GM21367 (cell line): ENCODE data around the gene PARD3.
"Not testable (repeated sequence)": the region's sequence is repeated elsewhere in the genome, so short reads cannot be mapped to it uniquely, and the experiment has no call there.

Source experiments
- ATAC-seq: cut with Tn5 transposase; IDR thresholded peaks from one replicate; pipeline ENCODE4 v1.9.1; 2021; ENCODE audit not compliant: unreplicated experiment

Gene PARD3

GRCh38 chr10:34800624-34801023, 14.5 kb downstream of the PARD3 start:
- ATAC-seq = no peak

- no peak for ATAC-seq
Observed at GRCh38 chr10:34798654-34799053, 16.4 kb downstream of the PARD3 start.

GRCh38 chr10:34797155-34797554, 17.9 kb downstream of the PARD3 start:
- ATAC-seq = no peak

GRCh38 chr10:34796133-34796532, 19.0 kb downstream of the PARD3 start:
- no peak for ATAC-seq

GRCh38 chr10:34795334-34795733, 19.8 kb downstream of the PARD3 start:
- no peak for ATAC-seq

- ATAC-seq = no peak
Observed at GRCh38 chr10:34794835-34795234, 20.3 kb downstream of the PARD3 start.

GRCh38 chr10:34793581-34793980, 21.5 kb downstream of the PARD3 start:
- ATAC-seq = not testable (repeated sequence)

DNA sequence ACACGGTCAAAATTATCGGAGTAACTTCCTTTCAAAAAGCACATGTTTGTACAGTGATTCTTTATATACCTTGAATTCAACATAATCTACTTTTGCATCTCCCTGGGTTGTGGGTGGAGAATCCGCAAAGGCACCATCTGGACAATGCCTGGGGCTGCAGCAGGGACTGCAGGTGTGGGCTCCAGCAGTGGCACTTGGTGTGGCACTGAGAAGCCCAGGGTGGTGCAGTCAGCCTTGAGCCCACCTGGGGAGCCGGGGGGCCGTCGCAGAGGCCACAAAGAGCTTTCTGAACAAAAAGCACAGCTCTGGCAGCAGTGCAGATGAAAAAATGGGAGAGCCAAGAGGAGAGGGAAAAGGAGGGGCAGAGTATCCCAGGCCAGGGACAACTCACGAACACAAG, 22.2 kb downstream of the PARD3 start:
- no peak for ATAC-seq

- no peak for ATAC-seq
Observed at GRCh38 chr10:34791947-34792346, 23.1 kb downstream of the PARD3 start.

- no peak for ATAC-seq
Observed at GRCh38 chr10:34791228-34791627, 23.9 kb downstream of the PARD3 start.

GRCh38 chr10:34789966-34790506, 25.1 kb downstream of the PARD3 start:
- ATAC-seq = no peak

- ATAC-seq = no peak
Observed at GRCh38 chr10:34786464-34786863, 28.6 kb downstream of the PARD3 start.

GRCh38 chr10:34781711-34782110, 33.4 kb downstream of the PARD3 start:
- ATAC-seq = no peak

DNA sequence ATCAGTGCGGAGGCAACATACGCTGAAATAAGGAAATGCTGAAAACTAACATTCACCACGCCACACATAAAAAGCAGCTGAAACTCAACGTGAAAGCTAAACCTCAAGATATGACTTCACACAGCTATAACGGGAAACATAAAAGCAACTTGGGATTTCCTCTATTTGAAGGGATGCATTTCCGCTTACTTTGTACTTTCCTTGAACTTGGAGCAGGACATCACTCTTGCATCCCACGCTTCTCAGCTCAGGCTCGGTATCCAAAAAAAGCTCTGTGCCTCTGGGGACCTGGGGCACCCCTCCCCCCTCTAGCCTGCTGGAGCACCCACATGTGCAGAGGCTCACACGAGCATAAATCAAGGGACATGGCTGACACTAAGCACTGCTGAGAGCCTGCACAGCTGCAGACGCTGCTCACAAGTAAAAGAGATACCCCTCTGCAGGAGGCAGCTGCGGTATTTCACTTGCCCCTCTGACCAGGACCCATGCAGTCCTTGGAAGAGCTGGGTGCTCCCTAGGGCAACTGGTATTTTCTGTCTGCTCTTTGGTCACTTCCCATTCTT, 34.2 kb downstream of the PARD3 start:
- peak; percentile 68 for ATAC-seq

- no peak for ATAC-seq
Observed at GRCh38 chr10:34778237-34778636, 36.9 kb downstream of the PARD3 start.

- no peak for ATAC-seq
Observed at GRCh38 chr10:34776090-34776690, 38.9 kb downstream of the PARD3 start.

DNA sequence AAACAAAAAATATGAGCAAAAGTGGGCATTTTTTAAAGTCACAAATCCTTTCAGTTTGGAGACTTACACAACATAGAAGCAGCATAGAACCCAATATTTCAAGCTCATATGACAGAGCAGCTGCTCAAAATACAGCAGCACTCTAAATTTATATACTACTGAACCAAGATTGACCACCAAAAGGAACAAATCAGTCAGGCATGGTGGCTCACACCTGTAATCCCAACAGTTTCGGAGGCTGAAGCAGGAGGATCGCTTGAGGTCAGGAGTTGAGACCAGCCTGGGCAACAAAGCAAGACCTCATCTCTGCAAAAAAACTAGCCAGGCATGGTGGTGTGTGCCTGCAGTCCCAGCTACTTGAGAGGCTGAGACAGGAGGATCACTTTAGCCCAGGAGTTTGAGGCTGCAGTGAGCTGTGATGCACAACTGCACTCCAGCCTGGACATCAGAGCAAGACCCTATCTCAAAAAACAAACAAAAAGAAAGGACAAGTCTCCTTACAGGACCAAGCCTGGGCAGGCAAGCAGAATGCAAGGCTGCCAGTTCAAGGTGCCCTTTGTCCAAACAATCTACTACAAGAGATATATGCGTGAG, 40.0 kb downstream of the PARD3 start:
- ATAC-seq = no peak

GRCh38 chr10:34773636-34774630, 41.2 kb downstream of the PARD3 start:
- ATAC-seq = no peak

GRCh38 chr10:34771525-34771924, 43.6 kb downstream of the PARD3 start:
- no peak for ATAC-seq

GRCh38 chr10:34771106-34771505, 44.0 kb downstream of the PARD3 start:
- ATAC-seq = no peak

GRCh38 chr10:34769899-34770298, 45.2 kb downstream of the PARD3 start:
- ATAC-seq = no peak
